ENCODE data around the gene DOK6.

DNA sequence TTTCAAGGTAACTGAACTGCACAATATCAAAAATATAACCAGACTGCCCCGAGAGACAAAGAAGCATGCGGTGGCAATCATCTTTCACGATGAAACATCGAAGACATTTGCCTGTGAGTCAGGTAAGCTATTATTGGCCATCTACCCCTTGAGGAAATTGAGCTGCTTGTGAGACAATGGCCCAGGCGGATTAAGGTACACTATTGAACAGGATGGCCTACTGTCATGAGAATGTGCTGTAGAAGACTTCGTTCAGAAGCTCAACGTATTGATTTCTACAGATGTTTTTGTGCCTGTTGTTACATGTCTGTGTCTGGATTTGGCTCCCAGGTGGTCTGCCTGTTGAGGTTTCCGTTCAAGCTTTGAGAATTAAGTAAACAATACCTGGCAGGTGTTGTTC is 198.7 kb downstream of the DOK6 start:
- TF ChIP-seq, protein P1, sequence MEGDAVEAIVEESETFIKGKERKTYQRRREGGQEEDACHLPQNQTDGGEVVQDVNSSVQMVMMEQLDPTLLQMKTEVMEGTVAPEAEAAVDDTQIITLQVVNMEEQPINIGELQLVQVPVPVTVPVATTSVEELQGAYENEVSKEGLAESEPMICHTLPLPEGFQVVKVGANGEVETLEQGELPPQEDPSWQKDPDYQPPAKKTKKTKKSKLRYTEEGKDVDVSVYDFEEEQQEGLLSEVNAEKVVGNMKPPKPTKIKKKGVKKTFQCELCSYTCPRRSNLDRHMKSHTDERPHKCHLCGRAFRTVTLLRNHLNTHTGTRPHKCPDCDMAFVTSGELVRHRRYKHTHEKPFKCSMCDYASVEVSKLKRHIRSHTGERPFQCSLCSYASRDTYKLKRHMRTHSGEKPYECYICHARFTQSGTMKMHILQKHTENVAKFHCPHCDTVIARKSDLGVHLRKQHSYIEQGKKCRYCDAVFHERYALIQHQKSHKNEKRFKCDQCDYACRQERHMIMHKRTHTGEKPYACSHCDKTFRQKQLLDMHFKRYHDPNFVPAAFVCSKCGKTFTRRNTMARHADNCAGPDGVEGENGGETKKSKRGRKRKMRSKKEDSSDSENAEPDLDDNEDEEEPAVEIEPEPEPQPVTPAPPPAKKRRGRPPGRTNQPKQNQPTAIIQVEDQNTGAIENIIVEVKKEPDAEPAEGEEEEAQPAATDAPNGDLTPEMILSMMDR (conservative IDR thresholded peaks at IDR 0.05; ENCODE audit: low read depth in 2 of 2) = no peak
- TF ChIP-seq POLR2AphosphoS5 (IDR thresholded peaks at IDR 0.05; ENCODE audit: low read depth) = no peak
- no peak for TF ChIP-seq EZH2phosphoT487 (IDR thresholded peaks at IDR 0.05; ENCODE audit: unreplicated experiment)
- no peak for TF ChIP-seq EZH2 (IDR thresholded peaks at IDR 0.05; ENCODE audit: low read depth, unreplicated experiment)
